Spleen (tissue), 11 donors: ENCODE data around the gene MLF2. TPM values are rescaled to one million over a fixed set of nuclear protein-coding genes. Genes with fewer than 3 reads are reported as not detected.

ENCODE experiments used
- DNase-seq: peaks from one replicate; pipeline ENCODE4 v3.0.0-alpha.2; 2020
- H3K27ac ChIP-seq, 8 donors: fragments of 200-600 bp; sonication (generic) in 7 of 8; 1 replicate in 4 of 8; 2 replicates in 4 of 8; pipeline versions ENCODE4 v1.5.0 to v1.8.0; 2016 to 2021; ENCODE audit warnings: inconsistent platforms in 4 of 8, mild to moderate bottlenecking in 4 of 8, moderate library complexity in 1 of 8
- H3K27me3 ChIP-seq, 7 donors: fragments of 200-600 bp; sonication (generic) in 6 of 7; replicated peaks in 1 of 7; 1 replicate in 4 of 7; 2 replicates in 3 of 7; pipeline versions ENCODE4 v1.5.0 to v1.8.0; 2016 to 2021; ENCODE audit warnings: inconsistent platforms in 3 of 7, mild to moderate bottlenecking in 1 of 7
- H3K36me3 ChIP-seq, 6 donors: fragments of 200-600 bp; sonication (generic) in 5 of 6; 1 replicate in 4 of 6; 2 replicates in 2 of 6; pipeline versions ENCODE4 v1.5.0 to v1.8.0; 2016 to 2021; ENCODE audit warnings: inconsistent platforms in 2 of 6
- H3K4me1 ChIP-seq, 6 donors: fragments of 200-600 bp; sonication (generic) in 5 of 6; 1 replicate in 3 of 6; 2 replicates in 3 of 6; pipeline versions ENCODE4 v1.5.0 to v1.8.0; 2016 to 2021; ENCODE audit warnings: inconsistent platforms in 3 of 6
- H3K4me3 ChIP-seq, 8 donors: fragments of 200-600 bp; sonication (generic) in 7 of 8; 1 replicate in 4 of 8; 2 replicates in 4 of 8; pipeline versions ENCODE4 v1.5.0 to v1.8.0; 2016 to 2021; ENCODE audit warnings: inconsistent platforms in 4 of 8, mild to moderate bottlenecking in 4 of 8, moderate library complexity in 2 of 8
- H3K9me3 ChIP-seq, 8 donors: fragments of 200-600 bp; sonication (generic) in 7 of 8; 1 replicate in 4 of 8; 2 replicates in 4 of 8; pipeline versions ENCODE4 v1.5.0 to v1.8.0; 2016 to 2021; ENCODE audit warnings: inconsistent platforms in 4 of 8
- CTCF ChIP-seq, 11 experiments: fragments of 200-600 bp in 7 of 11; fragments of 450-650 bp in 4 of 11; sonication (generic) in 4 of 11; IDR thresholded peaks in 8 of 11; conservative IDR thresholded peaks in 3 of 11; 1 replicate in 7 of 11; 2 replicates in 4 of 11; pipeline versions ENCODE4 v1.4.0 to v1.8.0; 2016 to 2021; ENCODE audit warnings: antibody characterized with exemption in 11 of 11, inconsistent platforms in 4 of 11, mild to moderate bottlenecking in 1 of 11
- POLR2A ChIP-seq, 3 donors: fragments of 450-650 bp; IDR thresholded peaks; one replicate each; pipeline ENCODE4 v1.5.1; 2017; ENCODE audit warnings: antibody characterized with exemption in 3 of 3, mild to moderate bottlenecking in 1 of 3
- POLR2AphosphoS5 ChIP-seq, 3 donors: sonication (generic); formaldehyde crosslinking; IDR thresholded peaks; one replicate each; pipeline ENCODE4 v1.5.1; 2017; ENCODE audit warnings: antibody characterized with exemption in 3 of 3
- WGBS, 5 donors: extraction: QIAGEN DNeasy Blood & Tissue Kit in 3 of 5; methylation state at CpG; one replicate each; pipeline versions ENCODE4 v1.1.5 to v1.1.7; 2013 to 2018; 5-methylcytosine and 5-hydroxymethylcytosine counted together
- intact Hi-C: fragments of 100-400 bp; cut with DNase I; formaldehyde crosslinking; loops from one replicate; pipeline ENCODE4 v1.15.0; 2023; ENCODE audit warnings: low total_unique reads
- polyA plus RNA-seq, 3 donors: library from polyadenylated mRNA; stranded (reverse); fragments of 200-250 nt; gene quantifications; one replicate each; pipeline ENCODE4 v1.2.1, GENCODE V29; 2013
- total RNA-seq, 7 donors: library from RNA; depleted of rRNA in 3 of 7; stranded (reverse); fragments of >200 nt in 3 of 7; fragmentation: NEBNext Ultra II Directional in 4 of 7; extraction: Animal tissue kit (Norgen Biotek cat#: 25700) in 4 of 7; gene quantifications; one replicate each; pipeline versions ENCODE4 v1.1.0 to v1.2.1, GENCODE V29; 2016 to 2021
- donor health status: healthy with polysubstance abuse.
- donor health status: DM: no; HTN: no; CAD: no; lungs with moderate emphysema.
- donor health status: DM: no; HTN: no; CAD: no.
- donor health status: Bipolar disorder and iron deficiency.
- donor health status: healthy.
- donor health status: DM: no; HTN: no; CAD: no.
- donor health status: DM: yes; HTN: yes; CAD: no.

MLF2 gene
- total and polyA plus RNA-seq, 10 donors: 78.0 to 123 (median 104) TPM

GRCh38 chr12:6703631-6704030 lies 49.3 kb downstream of the MLF2 start:
- intact Hi-C loops: no loop called here
- Histone ChIP-seq H3K27ac (no peak overlapping the region), H3K4me1 (peaks cover 7 to 24% (median 18%) of the 10 kb centered on the region in 6 donors), H3K9me3 (no peaks in the 10 kb centered on the region), H3K4me3 (no peak overlapping the region), H3K27me3 (peaks cover 0 to 100% (median 78%) of the 10 kb centered on the region in 7 donors), H3K36me3 (no peaks in the 10 kb centered on the region)
- DNase-seq: peak; percentile 67
- TF ChIP-seq POLR2AphosphoS5 (IDR thresholded peaks at IDR 0.05) (no peak), POLR2A (IDR thresholded peaks at IDR 0.05) (no peak), CTCF (IDR thresholded peaks at IDR 0.05 in 8 of 11, conservative IDR thresholded peaks at IDR 0.05 in 3 of 11) (no peak)
- 7 to 13% (median 10%) methylated on average over 10 of the region's 10 CpGs for WGBS, 5 donors

- TF ChIP-seq POLR2AphosphoS5 (IDR thresholded peaks at IDR 0.05) (no peak), POLR2A (IDR thresholded peaks at IDR 0.05) (no peak), CTCF (IDR thresholded peaks at IDR 0.05 in 8 of 11, conservative IDR thresholded peaks at IDR 0.05 in 3 of 11) (no peak)
- Histone ChIP-seq H3K27me3 (peaks cover 0 to 93% (median 78%) of the 10 kb centered on the region in 7 donors), H3K4me3 (peak overlapping the region in 7 of 8 donors; percentile 30 to 75 (median 38)), H3K36me3 (no peaks in the 10 kb centered on the region), H3K27ac (no peak overlapping the region), H3K9me3 (no peaks in the 10 kb centered on the region), H3K4me1 (peaks cover 7 to 44% (median 37%) of the 10 kb centered on the region in 6 donors)
- peak; percentile 38 for DNase-seq
- intact Hi-C loops: no loop called here
- 30 to 37% (median 33%) methylated on average over 13 of the region's 13 CpGs for WGBS, 5 donors
These were observed 51.7 kb downstream of the MLF2 start for GRCh38 chr12:6701078-6701768.

- peaks cover 0 to 87% (median 73%) of the 10 kb centered on the region in 7 donors for H3K27me3 ChIP-seq
- 0 to 15% (median 1%) methylated on average over 2 to 40 of the region's 43 CpGs for WGBS, 5 donors
- intact Hi-C loops: no loop called here
- peak within 1 kb of the TSS in 1 of 8 donors; percentile 30 for H3K27ac ChIP-seq
- H3K9me3 ChIP-seq: no peaks in the 10 kb centered on the region
- TF ChIP-seq CTCF (IDR thresholded peaks at IDR 0.05 in 8 of 11, conservative IDR thresholded peaks at IDR 0.05 in 3 of 11) (no peak), POLR2AphosphoS5 (IDR thresholded peaks at IDR 0.05) (peak in 1 of 3 donors; percentile 48)
- H3K4me3 ChIP-seq: peak within 1 kb of the TSS; percentile 30 to 75 (median 38)
- DNase-seq: peak; percentile 86
- H3K36me3 ChIP-seq: no peaks in the 10 kb centered on the region
- peaks cover 7 to 50% (median 43%) of the 10 kb centered on the region in 6 donors for H3K4me1 ChIP-seq
These were observed 52.3 kb downstream of the MLF2 start, which contains the start of gene PIANP for GRCh38 chr12:6700646-6701051. Gene PIANP (minus strand): TSS chr12:6700815. CDS start chr12:6698061, 2,754 bp downstream.

DNA sequence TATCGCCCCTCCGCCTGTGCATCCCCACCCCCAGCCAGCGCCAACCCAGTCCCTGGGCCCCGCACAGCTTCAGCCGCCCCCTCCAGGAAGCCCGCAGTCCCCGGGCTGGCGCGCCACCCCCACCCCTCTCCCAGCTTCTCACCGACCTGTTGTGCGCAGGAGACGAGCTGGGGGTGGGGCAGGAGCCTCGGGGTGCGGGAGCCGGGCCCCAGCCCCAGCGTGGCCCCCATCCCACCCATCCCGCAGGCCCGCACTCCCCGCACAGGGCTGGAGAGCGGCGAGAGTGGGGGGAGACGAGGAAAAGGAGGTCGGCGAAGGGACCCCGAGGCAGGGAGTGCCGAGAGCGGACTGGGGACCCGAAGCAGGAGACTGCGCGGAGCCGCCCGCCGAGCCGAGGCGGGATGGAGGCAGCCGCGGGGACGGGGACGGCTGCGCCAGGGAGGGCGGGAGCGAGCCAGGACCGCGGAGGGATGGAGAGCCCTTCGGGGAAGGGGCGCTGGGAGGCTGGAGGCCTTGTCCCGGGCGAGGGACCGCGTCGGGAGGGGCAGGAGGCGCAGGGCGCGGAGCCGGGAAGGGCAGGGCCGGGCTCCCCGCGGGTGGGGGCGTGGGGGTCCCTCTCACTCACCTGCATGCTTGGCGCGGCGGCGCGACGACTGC lies 52.8 kb downstream of the MLF2 start:
- Histone ChIP-seq H3K36me3 (no peaks in the 10 kb centered on the region), H3K4me3 (peak overlapping the region; percentile 30 to 75 (median 38)), H3K9me3 (no peaks in the 10 kb centered on the region), H3K27ac (peak overlapping the region in 1 of 8 donors; percentile 30), H3K27me3 (peaks cover 0 to 82% (median 67%) of the 10 kb centered on the region in 7 donors), H3K4me1 (peaks cover 7 to 55% (median 45%) of the 10 kb centered on the region in 6 donors)
- peak; percentile 81 for DNase-seq
- intact Hi-C loops: no loop called here
- WGBS, 5 donors: 0 to 3% (median 1%) methylated on average over 53 to 65 of the region's 65 CpGs
- TF ChIP-seq POLR2A (IDR thresholded peaks at IDR 0.05) (no peak), CTCF (IDR thresholded peaks at IDR 0.05 in 8 of 11, conservative IDR thresholded peaks at IDR 0.05 in 3 of 11) (no peak), POLR2AphosphoS5 (IDR thresholded peaks at IDR 0.05) (no peak)
